GM18907 (cell line): ENCODE data around the gene MYO18B.

Source experiments
- ATAC-seq: cut with Tn5 transposase; IDR thresholded peaks from one replicate; pipeline ENCODE4 v1.9.1; 2021; ENCODE audit warnings: mild to moderate bottlenecking, moderate library complexity; ENCODE audit not compliant: unreplicated experiment

The MYO18B gene

DNA sequence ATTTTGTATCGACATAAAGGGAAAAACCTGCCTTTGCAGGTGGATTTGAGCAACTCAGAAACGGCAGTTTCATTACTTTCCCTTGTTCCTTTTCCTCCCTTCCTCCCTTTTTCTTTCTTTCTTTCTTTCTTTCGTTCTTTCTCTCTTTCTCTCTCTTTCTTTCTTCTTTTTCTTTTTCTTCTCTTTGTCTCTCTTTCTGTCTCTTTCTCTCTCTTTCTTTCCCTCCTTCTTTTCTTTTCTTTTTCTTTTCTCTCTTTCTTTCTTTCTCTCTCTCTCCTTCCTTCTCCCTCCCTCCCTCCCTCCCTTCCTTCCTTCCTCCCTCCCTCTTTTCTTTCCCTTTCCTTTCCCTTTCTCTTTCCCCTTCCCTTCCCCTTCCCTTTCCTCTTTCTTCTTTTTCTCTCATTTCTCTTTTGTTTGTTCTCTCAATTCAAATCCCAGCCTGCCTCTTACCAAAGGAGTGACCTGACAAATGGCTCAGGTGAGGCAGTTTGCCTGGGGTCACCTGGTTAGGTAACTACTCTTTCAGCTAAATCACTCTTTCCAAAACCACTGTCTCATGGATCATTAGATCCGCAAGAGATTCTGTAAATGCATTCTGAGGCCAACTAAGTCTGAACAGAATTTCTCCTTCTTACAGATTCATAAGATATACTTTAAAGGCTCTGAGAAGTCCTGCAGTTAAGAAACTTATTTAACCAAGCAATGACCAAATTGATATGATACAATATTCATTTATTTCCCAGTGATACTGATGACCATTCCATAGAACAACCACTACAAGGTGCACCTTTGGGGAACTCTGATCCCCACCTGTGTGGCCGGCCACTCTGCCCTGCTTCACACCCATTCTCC is 75.3 kb downstream of the MYO18B start:
- ATAC-seq, result no peak

- ATAC-seq, result no peak
Measured at GRCh38 chr22:25818541-25818940, 76.6 kb downstream of the MYO18B start.

DNA sequence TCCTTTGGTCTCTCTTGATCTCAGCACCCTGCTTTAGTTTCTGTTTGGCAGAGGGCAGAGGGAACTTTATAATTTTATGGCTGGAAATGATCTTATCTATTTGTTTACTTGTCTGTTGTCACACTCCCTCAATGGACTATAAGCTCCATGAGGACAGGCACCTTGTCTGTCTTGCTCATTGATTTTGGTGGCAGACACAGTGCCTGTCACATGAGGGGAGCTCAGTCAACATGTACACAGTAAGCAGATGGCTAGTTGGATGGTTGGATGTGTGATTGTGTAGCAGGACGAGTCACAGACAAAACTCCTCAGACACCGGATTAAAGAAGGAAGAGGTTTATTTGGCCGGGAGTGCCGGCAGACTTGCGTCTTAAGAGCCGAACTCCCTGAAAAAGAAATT is 80.4 kb downstream of the MYO18B start:
- no peak for ATAC-seq

- no peak for ATAC-seq
Measured at GRCh38 chr22:25823276-25823675, 81.3 kb downstream of the MYO18B start.

DNA sequence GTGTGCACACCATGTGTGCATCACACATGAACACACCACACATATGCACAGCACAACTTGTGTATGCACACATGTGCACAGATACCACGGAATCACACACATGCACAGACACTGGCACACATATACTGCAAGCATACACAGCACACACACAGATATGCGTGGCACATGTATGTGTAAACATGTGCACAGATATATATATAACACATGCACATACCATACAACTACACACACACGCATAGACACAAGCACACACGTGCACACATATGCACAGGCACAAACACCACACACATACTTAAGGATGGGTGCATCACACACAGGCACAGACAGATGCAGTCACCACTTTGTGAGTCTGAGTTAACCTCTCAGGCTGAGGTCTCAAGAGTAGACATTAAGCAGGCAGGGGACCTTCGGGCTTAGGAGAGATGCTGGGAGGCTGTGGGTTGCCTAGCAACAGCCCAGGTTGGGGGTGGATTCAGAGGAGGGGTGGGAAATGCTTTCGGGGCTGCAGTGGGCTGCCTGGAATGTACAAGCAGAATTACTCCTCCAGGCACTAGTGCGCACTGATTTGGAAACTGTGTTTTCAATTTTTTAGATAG is 82.9 kb downstream of the MYO18B start:
- no peak for ATAC-seq

DNA sequence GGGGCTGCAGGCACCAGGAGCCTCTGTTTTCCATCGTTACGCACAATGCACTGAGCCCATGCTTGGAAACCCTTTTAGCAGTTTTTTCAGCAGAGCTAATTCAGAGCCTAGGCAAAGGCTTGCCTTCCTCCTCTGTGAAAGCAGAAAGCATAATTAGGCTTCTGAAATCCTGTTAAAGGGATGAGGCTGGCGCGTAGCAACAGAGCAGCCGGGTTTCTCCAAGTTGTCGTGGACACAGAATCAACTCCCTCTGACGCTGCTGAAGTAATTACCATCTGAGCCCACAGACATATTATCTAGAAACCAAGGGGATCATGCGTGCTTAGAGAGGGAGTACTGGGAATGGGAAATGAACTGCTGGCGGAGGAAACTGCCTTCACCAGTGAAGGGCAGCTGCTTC is 85.4 kb downstream of the MYO18B start:
- no peak for ATAC-seq

GRCh38 chr22:25828422-25828821 is 86.4 kb downstream of the MYO18B start:
- ATAC-seq, result no peak

GRCh38 chr22:25829237-25829636 is 87.2 kb downstream of the MYO18B start:
- no peak for ATAC-seq

- ATAC-seq, result no peak
Measured at GRCh38 chr22:25829808-25830777, 88.1 kb downstream of the MYO18B start.

GRCh38 chr22:25833091-25833490 is 91.1 kb downstream of the MYO18B start:
- no peak for ATAC-seq

- no peak for ATAC-seq
Measured at GRCh38 chr22:25833676-25834075, 91.7 kb downstream of the MYO18B start.

- no peak for ATAC-seq
Measured at GRCh38 chr22:25834490-25834889, 92.5 kb downstream of the MYO18B start.

DNA sequence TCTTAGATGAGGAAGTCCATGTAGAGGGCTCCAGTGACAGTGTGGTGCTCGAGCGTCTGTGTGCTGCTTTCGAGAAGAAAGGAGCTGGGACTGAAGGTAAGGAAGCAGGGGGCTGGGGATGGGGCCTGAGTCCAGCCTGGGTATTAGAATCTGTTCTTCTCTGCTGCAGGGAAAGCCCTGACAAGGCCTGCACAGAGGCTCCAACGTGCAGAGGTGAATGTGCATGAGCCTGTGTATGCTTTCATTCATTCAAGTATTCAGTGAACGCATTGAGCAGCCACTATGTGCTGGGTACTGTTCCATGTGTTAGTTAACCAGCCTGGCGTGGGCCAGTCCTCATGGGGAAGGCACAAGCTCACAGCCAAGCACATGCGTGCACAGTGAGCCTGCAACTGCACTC is 93.4 kb downstream of the MYO18B start:
- no peak for ATAC-seq

DNA sequence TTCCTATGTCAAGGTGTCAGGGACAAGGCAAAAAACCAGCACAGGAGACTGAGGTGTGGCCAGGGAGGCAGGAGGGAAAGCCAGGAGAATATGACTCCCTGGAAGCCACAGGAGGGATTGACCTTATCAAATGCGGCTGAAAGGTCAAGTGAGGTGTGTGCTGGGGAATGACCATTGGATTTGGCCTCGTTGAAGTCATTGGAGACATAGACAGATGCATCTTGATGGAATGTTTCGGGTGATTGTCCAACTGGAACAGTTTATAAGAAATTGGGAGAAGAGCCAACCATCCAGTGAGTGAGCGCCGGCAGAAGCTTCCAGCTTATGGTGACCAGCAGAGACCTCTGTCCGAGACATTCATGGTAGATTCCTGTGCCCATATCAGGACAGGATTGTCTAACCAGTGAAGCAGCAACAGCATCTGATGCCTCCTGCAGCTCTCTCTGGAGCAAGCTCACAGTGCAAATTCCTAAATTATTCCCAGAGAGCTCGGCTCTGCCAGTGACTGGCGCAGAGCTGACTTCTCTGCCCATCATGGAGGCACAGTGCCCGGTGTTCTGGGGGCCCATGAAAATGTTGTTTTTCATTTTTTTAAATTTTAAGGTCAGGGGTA is 95.4 kb downstream of the MYO18B start:
- no peak for ATAC-seq

GRCh38 chr22:25838960-25839741 is 97.2 kb downstream of the MYO18B start:
- ATAC-seq, result no peak

DNA sequence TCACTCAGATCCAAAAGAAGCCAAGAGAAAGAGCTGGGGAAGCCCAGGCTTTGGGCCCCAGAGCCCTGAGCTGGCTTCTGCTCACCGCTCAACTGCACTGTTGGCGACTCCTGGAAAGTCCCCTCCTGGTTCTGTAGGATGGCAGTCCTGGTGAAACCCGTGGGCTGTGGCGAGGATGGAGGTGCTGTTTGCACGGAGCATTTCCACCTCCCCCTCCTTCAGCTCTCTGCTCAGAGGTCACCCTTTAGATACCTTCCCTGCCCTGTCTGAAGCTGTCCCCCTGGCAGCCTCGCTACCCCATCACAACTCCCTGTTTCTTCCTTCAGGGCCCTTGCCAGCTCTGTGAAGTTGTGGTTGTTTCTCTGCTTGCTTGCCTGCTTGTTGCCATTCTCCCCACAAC is 97.8 kb downstream of the MYO18B start:
- no peak for ATAC-seq

GRCh38 chr22:25840167-25840566 is 98.2 kb downstream of the MYO18B start:
- no peak for ATAC-seq

- ATAC-seq, result no peak
Measured at GRCh38 chr22:25840891-25841290, 98.9 kb downstream of the MYO18B start.

- no peak for ATAC-seq
Measured at GRCh38 chr22:25841775-25842174, 99.8 kb downstream of the MYO18B start.
